Uterus (tissue), 2 donors: Measurements from ENCODE around the gene CTRB1.

Source experiments
- CTCF ChIP-seq, 4 experiments: fragments of 200-600 bp in 2 of 4; fragments of 450-650 bp in 2 of 4; sonication (generic) in 2 of 4; IDR thresholded peaks; one replicate each; pipeline ENCODE4 v1.5.1; 2016 to 2019; ENCODE audit warnings: antibody characterized with exemption in 4 of 4, mild to moderate bottlenecking in 2 of 4, moderate library complexity in 1 of 4
- POLR2A ChIP-seq, 2 donors: fragments of 450-650 bp; IDR thresholded peaks; one replicate each; pipeline ENCODE4 v1.6.1; 2016; ENCODE audit warnings: antibody characterized with exemption in 2 of 2, mild to moderate bottlenecking in 1 of 2, moderate library complexity in 1 of 2

GRCh38 chr16:75203667-75204409 lies 14.9 kb upstream of the CTRB1 start:
- no peak for TF ChIP-seq CTCF (IDR thresholded peaks at IDR 0.05)
- TF ChIP-seq POLR2A (IDR thresholded peaks at IDR 0.05): no peak
